GM18951 (cell line): Measurements from ENCODE around the gene DCTN1.

Source experiments
- POLR2A ChIP-seq: IDR thresholded peaks from 4 replicates; pipeline ENCODE4 v1.6.1; 2011; ENCODE audit warnings: mild to moderate bottlenecking; ENCODE audit not compliant: insufficient read length, insufficient read depth; ENCODE audit errors: extremely low read depth
- in situ Hi-C: fragments of 300-500 bp; cut with MboI; formaldehyde crosslinking; loops from one replicate; pipeline ENCODE4 v1.12.0; 2022; ENCODE audit warnings: low sequenced_read_pairs, mixed read lengths, inconsistent platforms; ENCODE audit not compliant: unreplicated experiment

DCTN1 gene

GRCh38 chr2:74396149-74396548 is 16.0 kb upstream of the DCTN1 start:
- in situ Hi-C loops, result no loop called here
- no peak for TF ChIP-seq POLR2A

GRCh38 chr2:74393525-74393924 is 13.4 kb upstream of the DCTN1 start:
- in situ Hi-C loops, result no loop called here
- TF ChIP-seq POLR2A, result no peak

DNA sequence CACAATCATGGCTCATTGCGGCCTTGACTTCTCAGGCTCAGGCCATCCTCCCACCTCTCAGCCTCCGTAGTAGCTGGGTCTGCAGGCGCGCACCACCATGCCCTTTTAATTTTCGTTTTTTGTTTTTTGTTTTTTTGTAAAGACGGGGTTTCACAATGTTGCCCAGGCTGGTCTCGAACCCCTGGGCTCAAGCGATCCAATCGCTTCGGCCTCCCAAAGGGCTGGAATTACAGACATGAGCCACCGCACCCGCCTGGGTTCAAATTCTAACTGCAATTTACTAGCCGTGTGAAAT is 12.3 kb upstream of the DCTN1 start:
- TF ChIP-seq POLR2A, result no peak
- in situ Hi-C loops, result no loop called here

DNA sequence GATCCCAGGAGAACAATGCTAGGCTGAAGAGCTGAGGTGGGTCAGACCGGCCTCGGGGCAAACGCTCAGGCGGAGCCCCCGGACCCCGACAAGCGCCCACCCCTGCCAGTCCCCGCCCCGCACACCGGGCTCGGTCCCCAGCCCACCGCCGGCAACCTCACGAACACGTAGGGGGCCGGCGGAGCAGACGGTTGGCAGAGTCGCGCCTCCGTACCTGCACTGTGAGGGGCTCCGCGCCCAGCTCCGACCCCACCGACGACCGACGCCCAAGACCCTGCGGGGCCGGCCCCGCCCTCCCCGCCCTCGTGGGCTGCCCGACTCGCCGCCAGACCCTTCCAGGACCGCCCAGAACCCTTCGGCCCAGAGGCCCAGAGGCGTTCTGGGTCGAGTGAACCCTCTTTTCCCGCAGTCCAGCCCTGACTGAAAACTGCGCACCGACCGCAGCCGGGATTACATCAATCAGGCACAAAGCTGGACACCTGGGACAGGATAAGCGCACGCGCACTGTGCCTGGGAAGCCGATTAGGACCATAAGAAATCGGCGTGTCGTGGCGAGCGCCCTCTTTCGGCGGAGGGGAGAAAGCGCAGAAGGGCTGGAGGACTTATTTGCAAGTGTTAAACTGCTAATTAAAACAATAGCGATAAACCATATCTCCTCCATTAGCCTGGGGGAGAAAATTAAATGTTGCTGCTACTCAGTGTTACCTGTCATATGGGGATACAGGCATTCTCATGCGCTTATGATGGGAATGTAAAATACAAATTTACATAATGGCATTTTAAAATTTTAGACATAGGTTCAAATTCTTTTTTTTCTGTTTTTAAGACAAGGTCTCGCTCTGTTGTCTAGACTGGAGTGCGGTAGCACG is 11.7 kb upstream of the DCTN1 start:
- in situ Hi-C loops, result no loop called here
- TF ChIP-seq POLR2A, result peak; percentile 71

- in situ Hi-C loops, result no loop called here
These were observed 11.1 kb upstream of the DCTN1 start for GRCh38 chr2:74391209-74391579.

GRCh38 chr2:74390606-74391005 is 10.5 kb upstream of the DCTN1 start:
- in situ Hi-C loops, result no loop called here
- TF ChIP-seq POLR2A, result no peak

More at GRCh38 chr2:74391209-74391579, 11.1 kb upstream of the DCTN1 start:
- TF ChIP-seq POLR2A, result no peak

GRCh38 chr2:74387346-74387745 is 7.2 kb upstream of the DCTN1 start:
- in situ Hi-C loops, result no loop called here
- TF ChIP-seq POLR2A, result no peak

- TF ChIP-seq POLR2A, result no peak
- in situ Hi-C loops, result no loop called here
These were observed 5.3 kb upstream of the DCTN1 start for GRCh38 chr2:74385396-74385795.

GRCh38 chr2:74384051-74384450 is 3.9 kb upstream of the DCTN1 start:
- no peak for TF ChIP-seq POLR2A

GRCh38 chr2:74383254-74383653 is 3.1 kb upstream of the DCTN1 start:
- no peak for TF ChIP-seq POLR2A
- in situ Hi-C loops, result no loop called here

More at GRCh38 chr2:74384051-74384450, 3.9 kb upstream of the DCTN1 start:
- in situ Hi-C loops, result no loop called here

GRCh38 chr2:74381751-74382150 is 1.6 kb upstream of the DCTN1 start:
- in situ Hi-C loops, result no loop called here

DNA sequence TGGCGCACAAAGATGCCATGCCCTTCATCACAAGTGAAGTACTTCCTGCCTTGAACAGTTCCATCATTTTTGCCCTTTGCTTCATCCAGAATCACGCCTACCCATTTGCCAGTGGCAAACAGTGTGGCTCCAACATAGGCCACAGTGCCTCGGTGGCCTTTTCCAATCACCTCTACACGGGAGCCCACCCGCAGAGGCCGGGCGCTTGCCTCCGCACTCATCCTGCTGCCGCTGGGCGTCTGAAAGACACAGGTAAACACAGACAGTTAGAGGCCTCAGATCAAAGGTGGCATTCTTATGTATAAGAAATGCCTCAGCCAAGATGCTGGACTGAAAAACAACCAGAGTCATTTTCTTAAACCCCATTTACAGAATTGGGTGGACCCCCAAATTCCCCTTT is 2.1 kb downstream of the DCTN1 start:
- no peak for TF ChIP-seq POLR2A
- in situ Hi-C loops, result no loop called here

More at GRCh38 chr2:74381751-74382150, 1.6 kb upstream of the DCTN1 start:
- TF ChIP-seq POLR2A, result no peak

- no peak for TF ChIP-seq POLR2A
- in situ Hi-C loops, result no loop called here
These were observed 4.3 kb downstream of the DCTN1 start for GRCh38 chr2:74375838-74376237.

GRCh38 chr2:74374509-74375205 is 5.5 kb downstream of the DCTN1 start:
- TF ChIP-seq POLR2A, result no peak
- in situ Hi-C loops, result no loop called here
